Spleen (tissue), 11 donors: ENCODE results near the gene SPTBN5. TPM values are rescaled to one million over a fixed set of nuclear protein-coding genes. Genes with fewer than 3 reads are reported as not detected.
A peak's percentile ranks its signal among the peaks of the same experiment; 100 is the strongest.

ENCODE experiments used
- DNase-seq: peaks from one replicate; pipeline ENCODE4 v3.0.0-alpha.2; 2020
- H3K27ac ChIP-seq, 8 donors: fragments of 200-600 bp; sonication (generic) in 7 of 8; 1 replicate in 4 of 8; 2 replicates in 4 of 8; pipeline versions ENCODE4 v1.5.0 to v1.8.0; 2016 to 2021; ENCODE audit warnings: inconsistent platforms in 4 of 8, mild to moderate bottlenecking in 4 of 8, moderate library complexity in 1 of 8
- H3K27me3 ChIP-seq, 7 donors: fragments of 200-600 bp; sonication (generic) in 6 of 7; replicated peaks in 1 of 7; 1 replicate in 4 of 7; 2 replicates in 3 of 7; pipeline versions ENCODE4 v1.5.0 to v1.8.0; 2016 to 2021; ENCODE audit warnings: inconsistent platforms in 3 of 7, mild to moderate bottlenecking in 1 of 7
- H3K36me3 ChIP-seq, 6 donors: fragments of 200-600 bp; sonication (generic) in 5 of 6; 1 replicate in 4 of 6; 2 replicates in 2 of 6; pipeline versions ENCODE4 v1.5.0 to v1.8.0; 2016 to 2021; ENCODE audit warnings: inconsistent platforms in 2 of 6
- H3K4me1 ChIP-seq, 6 donors: fragments of 200-600 bp; sonication (generic) in 5 of 6; 1 replicate in 3 of 6; 2 replicates in 3 of 6; pipeline versions ENCODE4 v1.5.0 to v1.8.0; 2016 to 2021; ENCODE audit warnings: inconsistent platforms in 3 of 6
- H3K4me3 ChIP-seq, 8 donors: fragments of 200-600 bp; sonication (generic) in 7 of 8; 1 replicate in 4 of 8; 2 replicates in 4 of 8; pipeline versions ENCODE4 v1.5.0 to v1.8.0; 2016 to 2021; ENCODE audit warnings: inconsistent platforms in 4 of 8, mild to moderate bottlenecking in 4 of 8, moderate library complexity in 2 of 8
- H3K9me3 ChIP-seq, 8 donors: fragments of 200-600 bp; sonication (generic) in 7 of 8; 1 replicate in 4 of 8; 2 replicates in 4 of 8; pipeline versions ENCODE4 v1.5.0 to v1.8.0; 2016 to 2021; ENCODE audit warnings: inconsistent platforms in 4 of 8
- POLR2A ChIP-seq, 3 donors: fragments of 450-650 bp; IDR thresholded peaks; one replicate each; pipeline ENCODE4 v1.5.1; 2017; ENCODE audit warnings: antibody characterized with exemption in 3 of 3, mild to moderate bottlenecking in 1 of 3
- POLR2AphosphoS5 ChIP-seq, 3 donors: sonication (generic); formaldehyde crosslinking; IDR thresholded peaks; one replicate each; pipeline ENCODE4 v1.5.1; 2017; ENCODE audit warnings: antibody characterized with exemption in 3 of 3
- WGBS, 5 donors: extraction: QIAGEN DNeasy Blood & Tissue Kit in 3 of 5; methylation state at CpG; one replicate each; pipeline versions ENCODE4 v1.1.5 to v1.1.7; 2013 to 2018; 5-methylcytosine and 5-hydroxymethylcytosine counted together
- intact Hi-C: fragments of 100-400 bp; cut with DNase I; formaldehyde crosslinking; loops from one replicate; pipeline ENCODE4 v1.15.0; 2023; ENCODE audit warnings: low total_unique reads
- polyA plus RNA-seq, 3 donors: library from polyadenylated mRNA; stranded (reverse); fragments of 200-250 nt; gene quantifications; one replicate each; pipeline ENCODE4 v1.2.1, GENCODE V29; 2013
- total RNA-seq, 7 donors: library from RNA; depleted of rRNA in 3 of 7; stranded (reverse); fragments of >200 nt in 3 of 7; fragmentation: NEBNext Ultra II Directional in 4 of 7; extraction: Animal tissue kit (Norgen Biotek cat#: 25700) in 4 of 7; gene quantifications; one replicate each; pipeline versions ENCODE4 v1.1.0 to v1.2.1, GENCODE V29; 2016 to 2021
- TF ChIP-seq, protein P1 (sequence below), 11 experiments: fragments of 200-600 bp in 7 of 11; fragments of 450-650 bp in 4 of 11; sonication (generic) in 4 of 11; IDR thresholded peaks in 8 of 11; conservative IDR thresholded peaks in 3 of 11; 1 replicate in 7 of 11; 2 replicates in 4 of 11; pipeline versions ENCODE4 v1.4.0 to v1.8.0; 2016 to 2021; ENCODE audit warnings: antibody characterized with exemption in 11 of 11, inconsistent platforms in 4 of 11, mild to moderate bottlenecking in 1 of 11
- donor health status: healthy with polysubstance abuse.
- donor health status: DM: no; HTN: no; CAD: no; lungs with moderate emphysema.
- donor health status: DM: no; HTN: no; CAD: no.
- donor health status: Bipolar disorder and iron deficiency.
- donor health status: healthy.
- donor health status: DM: no; HTN: no; CAD: no.
- donor health status: DM: yes; HTN: yes; CAD: no.

SPTBN5 gene
- total and polyA plus RNA-seq, 10 donors: 0.19 to 2.0 (median 0.73) TPM

DNA sequence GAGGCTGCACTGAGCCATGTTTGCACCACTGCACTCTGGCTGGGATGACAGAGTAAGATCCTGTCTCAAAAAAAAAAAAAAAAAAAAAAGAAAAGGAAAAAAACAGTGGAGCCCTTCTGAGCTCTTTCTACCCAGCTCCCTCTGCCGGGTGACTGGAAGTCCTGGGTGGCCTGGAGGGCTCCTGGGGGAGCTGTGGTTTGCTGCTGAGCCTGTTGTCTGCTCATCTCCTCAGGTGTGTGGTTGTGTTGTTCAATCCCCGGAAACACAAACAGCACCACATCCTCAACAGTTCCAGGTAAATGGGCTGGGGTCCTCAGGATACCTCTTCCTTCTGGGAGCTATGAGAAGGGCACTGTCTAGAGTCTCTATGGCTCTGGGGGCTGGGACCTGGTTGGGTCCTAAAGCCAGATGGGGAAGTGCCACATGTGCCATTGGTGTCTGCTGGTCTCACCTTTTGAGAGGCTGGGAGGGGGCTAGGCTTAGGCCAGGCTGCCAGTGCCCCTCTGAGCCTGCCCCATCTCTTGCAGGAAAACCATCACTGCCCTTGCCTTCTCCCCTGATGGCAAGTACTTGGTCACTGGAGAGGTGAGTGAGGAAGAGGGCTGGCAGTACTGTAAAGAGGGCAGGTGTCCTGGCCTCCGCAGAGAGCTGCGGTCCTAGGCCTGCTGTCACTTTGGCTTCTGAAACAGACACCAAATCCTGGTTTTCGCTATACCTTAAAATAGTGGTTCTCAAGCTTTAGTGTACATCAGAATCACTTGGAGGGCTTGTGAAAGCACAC, 83.0 kb downstream of the SPTBN5 start:
- Histone ChIP-seq H3K4me1 (peaks cover 0 to 27% (median 9%) of the 10 kb centered on the region in 6 donors), H3K4me3 (no peak overlapping the region), H3K27me3 (no peaks in the 10 kb centered on the region), H3K36me3 (peaks cover 0 to 56% (median 25%) of the 10 kb centered on the region in 6 donors), H3K9me3 (no peaks in the 10 kb centered on the region), H3K27ac (peak overlapping the region in 1 of 8 donors; percentile 19)
- intact Hi-C loops: loop anchor here (2.0 to 10.0 kb wide), 3 partner anchors 38 to 209 kb away; no protein-coding TSS in a partner anchor
- TF ChIP-seq POLR2A (IDR thresholded peaks at IDR 0.05): no peak
- TF ChIP-seq, protein P1, sequence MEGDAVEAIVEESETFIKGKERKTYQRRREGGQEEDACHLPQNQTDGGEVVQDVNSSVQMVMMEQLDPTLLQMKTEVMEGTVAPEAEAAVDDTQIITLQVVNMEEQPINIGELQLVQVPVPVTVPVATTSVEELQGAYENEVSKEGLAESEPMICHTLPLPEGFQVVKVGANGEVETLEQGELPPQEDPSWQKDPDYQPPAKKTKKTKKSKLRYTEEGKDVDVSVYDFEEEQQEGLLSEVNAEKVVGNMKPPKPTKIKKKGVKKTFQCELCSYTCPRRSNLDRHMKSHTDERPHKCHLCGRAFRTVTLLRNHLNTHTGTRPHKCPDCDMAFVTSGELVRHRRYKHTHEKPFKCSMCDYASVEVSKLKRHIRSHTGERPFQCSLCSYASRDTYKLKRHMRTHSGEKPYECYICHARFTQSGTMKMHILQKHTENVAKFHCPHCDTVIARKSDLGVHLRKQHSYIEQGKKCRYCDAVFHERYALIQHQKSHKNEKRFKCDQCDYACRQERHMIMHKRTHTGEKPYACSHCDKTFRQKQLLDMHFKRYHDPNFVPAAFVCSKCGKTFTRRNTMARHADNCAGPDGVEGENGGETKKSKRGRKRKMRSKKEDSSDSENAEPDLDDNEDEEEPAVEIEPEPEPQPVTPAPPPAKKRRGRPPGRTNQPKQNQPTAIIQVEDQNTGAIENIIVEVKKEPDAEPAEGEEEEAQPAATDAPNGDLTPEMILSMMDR (IDR thresholded peaks at IDR 0.05 in 8 of 11, conservative IDR thresholded peaks at IDR 0.05 in 3 of 11): no peak
- TF ChIP-seq POLR2AphosphoS5 (IDR thresholded peaks at IDR 0.05): no peak
- 77 to 89% (median 82%) methylated on average over 5 of the region's 5 CpGs for WGBS, 5 donors
- no peak for DNase-seq

DNA sequence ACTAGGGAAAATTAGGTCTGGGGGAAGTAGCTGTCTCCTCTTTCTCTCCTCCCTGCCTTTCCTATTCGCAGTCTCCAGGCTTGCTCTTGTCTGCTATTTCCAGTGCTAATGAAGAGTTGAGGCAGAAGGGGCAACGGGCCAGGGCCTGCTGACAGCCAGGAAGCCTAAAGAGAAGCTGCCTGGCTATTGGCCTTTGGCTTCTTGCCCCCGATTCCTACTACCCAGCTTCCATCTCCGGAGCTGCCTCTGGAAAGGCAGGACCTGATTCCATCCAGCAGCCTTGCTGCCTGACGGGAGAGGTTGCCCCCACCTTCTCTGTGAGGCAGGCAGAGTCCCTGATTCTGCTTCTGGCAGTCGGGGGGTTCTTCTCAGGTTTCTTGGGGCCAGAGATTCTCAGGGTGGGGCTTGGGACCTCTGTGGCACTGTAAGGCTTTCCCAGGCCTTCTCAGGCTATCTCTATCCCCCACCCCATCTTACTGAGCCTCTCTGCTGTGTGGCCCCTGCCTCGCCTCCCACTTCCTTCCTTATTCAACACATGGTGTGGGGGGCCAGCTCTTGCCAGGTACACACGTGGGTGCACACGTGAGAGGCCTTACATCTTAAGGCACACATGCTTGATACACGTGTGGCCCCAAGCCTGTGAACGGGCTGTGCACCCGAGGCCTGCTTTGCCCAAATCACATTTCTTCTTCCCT, 84.2 kb downstream of the SPTBN5 start:
- Histone ChIP-seq H3K4me3 (no peak overlapping the region), H3K4me1 (peaks cover 0 to 27% (median 9%) of the 10 kb centered on the region in 6 donors), H3K36me3 (peaks cover 0 to 50% (median 16%) of the 10 kb centered on the region in 6 donors), H3K27ac (no peak overlapping the region), H3K9me3 (no peaks in the 10 kb centered on the region), H3K27me3 (no peaks in the 10 kb centered on the region)
- DNase-seq: no peak
- intact Hi-C loops: loop anchor here (2.0 to 10.0 kb wide), 3 partner anchors 37 to 207 kb away; no protein-coding TSS in a partner anchor
- WGBS, 5 donors: 46 to 72% (median 55%) methylated on average over 12 of the region's 12 CpGs
- TF ChIP-seq POLR2A (IDR thresholded peaks at IDR 0.05): no peak
- TF ChIP-seq POLR2AphosphoS5 (IDR thresholded peaks at IDR 0.05): no peak
- TF ChIP-seq, protein P1 (IDR thresholded peaks at IDR 0.05 in 8 of 11, conservative IDR thresholded peaks at IDR 0.05 in 3 of 11): no peak

DNA sequence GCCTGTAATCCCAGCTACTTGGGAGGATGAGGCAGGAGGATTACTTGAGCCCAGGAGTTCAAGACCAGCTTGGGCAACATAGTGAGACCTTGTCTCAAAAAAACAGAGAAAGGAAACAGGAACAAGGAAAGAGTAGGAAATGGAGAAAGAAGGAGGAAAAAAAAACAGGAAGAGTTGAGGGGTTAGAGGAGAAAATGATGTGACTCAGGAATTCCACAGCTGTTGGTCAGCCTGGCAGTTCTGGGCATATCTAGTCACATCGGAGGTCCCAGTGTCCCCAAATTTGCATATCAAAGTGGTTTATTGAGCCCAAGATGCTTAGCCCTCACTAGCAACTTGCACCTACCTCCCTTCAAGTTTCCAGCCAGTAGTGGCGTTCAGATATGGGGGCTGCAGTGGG, 84.7 kb downstream of the SPTBN5 start:
- intact Hi-C loops: no loop called here

More for the DNA sequence above, 84.7 kb downstream of the SPTBN5 start:
- WGBS, 5 donors: 69 to 79% (median 74%) methylated on average over 2 of the region's 2 CpGs
- H3K36me3 ChIP-seq: peaks cover 0 to 45% (median 16%) of the 10 kb centered on the region in 6 donors
- H3K9me3 ChIP-seq: no peaks in the 10 kb centered on the region
- no peak overlapping the region for H3K4me3 ChIP-seq
- H3K27me3 ChIP-seq: no peaks in the 10 kb centered on the region
- H3K4me1 ChIP-seq: peaks cover 0 to 27% (median 9%) of the 10 kb centered on the region in 6 donors
- no peak overlapping the region for H3K27ac ChIP-seq
- TF ChIP-seq, protein P1 (IDR thresholded peaks at IDR 0.05 in 8 of 11, conservative IDR thresholded peaks at IDR 0.05 in 3 of 11): no peak
- TF ChIP-seq POLR2A (IDR thresholded peaks at IDR 0.05) (no peak), POLR2AphosphoS5 (IDR thresholded peaks at IDR 0.05) (no peak)
- no peak for DNase-seq
